ENCODE results near the gene NKIRAS1.

NKIRAS1 gene

GRCh38 chr3:23843869-23844268 lies 72.9 kb downstream of the NKIRAS1 start:
- no peak for DNase-seq (ENCODE audit: low read depth in 1 of 2, low spot score in 1 of 2)
- in situ Hi-C loops (cut with HindIII; ENCODE audit: low pct_unique_long_range_greater_than_20kb, low sequenced_read_pairs) = no loop called here
- no peak for TF ChIP-seq JUND (IDR thresholded peaks at IDR 0.05; ENCODE audit: low read depth)
